Stimulated activated CD4-positive, alpha-beta T cell treated with anti-CD3 and anti-CD28 coated beads, Interleukin-2, amount 100 ng/mL, for 24 hours (primary cell): ENCODE measurements around the gene ZBTB7B.

Source experiments
- DNase-seq, 2 donors: peaks; one replicate each; pipeline ENCODE4 v3.0.0-alpha.2; 2020

Gene ZBTB7B

DNA sequence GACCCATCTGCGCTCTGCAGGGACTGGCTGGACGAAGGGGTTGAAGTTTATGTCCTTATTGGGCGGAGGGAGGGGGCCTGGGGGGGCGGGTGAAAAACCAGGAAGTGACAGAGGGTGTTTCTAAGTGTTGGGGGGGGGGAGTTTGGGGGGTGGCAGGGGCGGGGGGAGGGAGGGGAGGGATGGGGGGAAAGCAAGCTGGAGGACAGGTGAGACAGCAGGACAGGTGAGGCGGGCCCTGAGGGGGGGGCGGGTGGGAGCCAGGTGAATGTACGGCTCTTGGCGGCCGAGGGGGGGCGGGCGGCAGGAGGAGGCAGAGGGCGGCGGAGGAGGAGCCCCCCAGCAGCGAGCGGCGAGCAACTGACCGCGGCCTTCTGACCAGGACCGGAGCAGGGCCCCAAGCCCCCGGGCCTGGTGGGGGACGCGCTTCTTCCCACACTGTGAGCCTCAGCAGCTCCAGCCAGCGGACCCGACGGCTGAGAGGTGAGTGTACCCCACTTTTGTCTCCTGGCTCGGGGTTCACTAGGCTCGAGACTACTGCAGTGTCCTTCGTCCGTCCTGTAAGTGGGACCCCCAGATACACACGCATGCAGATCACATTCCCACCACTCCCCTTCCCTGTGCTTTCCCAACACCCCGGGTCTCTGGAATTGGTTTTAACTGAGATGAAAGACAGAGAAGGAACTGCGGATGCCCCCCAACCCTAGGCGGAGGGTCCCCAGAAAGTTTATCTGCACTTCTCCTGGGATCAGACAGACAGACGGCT lies at the start of gene ZBTB7B:
TSS of gene ZBTB7B (plus strand) at position 339 of the 763 bp plus-strand sequence. CDS start 11,859 bp downstream, outside the sequence.
- no peak for DNase-seq

- no peak for DNase-seq
These were observed 49.0 kb upstream of the ZBTB7B start for GRCh38 chr1:154953611-154954038.

DNA sequence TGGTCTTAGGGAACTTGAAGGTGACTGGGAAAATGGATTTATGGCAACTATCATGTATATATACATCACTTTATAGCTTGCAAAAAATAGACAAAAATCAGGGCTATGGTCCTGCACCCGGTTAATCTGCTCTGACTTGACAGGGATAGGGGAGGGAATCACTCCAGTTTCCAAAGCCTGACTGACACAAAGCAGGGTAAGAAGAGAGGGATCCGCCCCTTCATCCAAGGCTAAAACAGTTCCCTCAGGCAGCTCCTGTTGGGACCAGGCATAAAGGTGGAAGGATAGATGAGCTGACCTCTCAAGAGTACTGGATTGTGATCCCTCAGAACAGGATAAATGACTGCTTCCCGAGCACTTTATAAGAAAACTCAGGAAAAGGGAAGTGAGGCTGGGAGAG lies 48.1 kb upstream of the ZBTB7B start:
- DNase-seq, result no peak

DNA sequence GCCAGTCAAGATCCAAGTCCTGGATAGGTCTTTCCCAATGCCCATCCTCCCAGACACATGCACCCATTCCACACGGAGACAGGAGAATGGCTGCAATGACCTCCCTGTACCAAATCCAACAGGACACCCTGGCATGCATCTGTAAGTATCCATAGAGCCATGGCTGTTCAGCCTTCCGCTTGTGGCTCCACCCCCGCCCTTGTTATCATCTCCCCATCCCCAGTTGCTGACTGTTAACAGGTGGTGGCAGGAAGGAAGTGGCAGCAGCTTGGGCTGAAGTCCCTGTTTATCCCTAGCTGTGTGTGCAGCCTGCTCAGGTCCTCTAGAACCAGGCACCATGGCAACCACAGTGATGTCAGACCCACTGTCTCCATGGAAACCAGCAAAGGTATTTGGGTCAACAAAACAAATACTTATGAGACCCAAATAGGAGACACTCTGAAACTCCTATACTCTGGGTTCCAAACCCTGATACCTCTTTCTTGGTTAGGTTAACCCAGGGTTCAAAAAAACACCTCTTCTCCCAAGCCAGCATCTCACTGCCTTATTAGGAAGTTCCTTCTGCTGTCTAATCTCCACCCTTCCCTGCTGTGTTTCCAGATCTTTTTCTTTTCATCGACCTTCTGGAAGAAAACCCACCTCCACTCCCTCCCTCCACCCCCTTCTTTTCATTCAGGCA lies 47.4 kb upstream of the ZBTB7B start:
- peak; percentile 73 to 81 for DNase-seq

DNA sequence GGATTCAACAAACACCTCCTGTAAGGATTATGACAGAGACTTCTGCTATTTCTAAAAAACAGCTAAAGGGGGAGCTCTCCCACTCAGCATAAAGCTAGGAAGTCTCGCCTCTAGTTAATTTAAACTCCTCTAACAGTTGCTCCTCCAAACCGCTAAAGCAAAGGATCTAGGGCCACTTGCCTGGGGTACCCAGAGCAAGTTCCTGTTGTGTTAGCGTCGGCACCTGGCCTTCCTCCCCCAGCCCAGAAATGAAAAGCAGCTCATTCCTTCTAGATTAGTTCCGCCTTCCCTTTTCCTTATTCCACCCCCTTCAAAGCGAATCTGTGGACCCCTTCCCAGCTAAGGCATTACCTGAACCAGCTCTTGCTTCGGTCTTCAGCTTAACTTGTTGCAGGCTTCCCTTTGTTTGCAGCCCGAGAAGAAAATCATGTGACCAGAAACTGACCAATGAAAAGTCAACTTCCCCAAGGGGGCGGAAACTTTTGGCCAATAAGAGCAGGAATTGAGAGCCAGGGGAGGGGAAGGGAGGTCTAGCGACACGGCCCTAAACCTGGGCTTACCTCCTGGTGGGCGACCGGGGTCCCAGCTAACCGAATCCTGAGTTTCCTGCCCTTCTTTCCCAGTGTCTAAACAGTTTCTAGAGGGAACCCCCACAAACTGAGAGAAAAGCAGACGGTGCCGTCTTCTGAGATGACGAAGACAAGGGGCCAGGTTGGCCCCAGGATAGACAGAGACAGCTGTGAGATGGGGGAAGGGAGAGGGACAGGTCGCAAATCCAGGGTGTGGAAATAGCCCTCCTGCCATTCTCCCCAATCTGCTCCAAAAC lies 46.7 kb upstream of the ZBTB7B start, which contains the start of gene PBXIP1:
TSS of gene PBXIP1 (minus strand) at position 382 of the 826 bp plus-strand sequence. CDS start 2,378 bp downstream, outside the sequence.
- DNase-seq, result peak; percentile 72 to 82

DNA sequence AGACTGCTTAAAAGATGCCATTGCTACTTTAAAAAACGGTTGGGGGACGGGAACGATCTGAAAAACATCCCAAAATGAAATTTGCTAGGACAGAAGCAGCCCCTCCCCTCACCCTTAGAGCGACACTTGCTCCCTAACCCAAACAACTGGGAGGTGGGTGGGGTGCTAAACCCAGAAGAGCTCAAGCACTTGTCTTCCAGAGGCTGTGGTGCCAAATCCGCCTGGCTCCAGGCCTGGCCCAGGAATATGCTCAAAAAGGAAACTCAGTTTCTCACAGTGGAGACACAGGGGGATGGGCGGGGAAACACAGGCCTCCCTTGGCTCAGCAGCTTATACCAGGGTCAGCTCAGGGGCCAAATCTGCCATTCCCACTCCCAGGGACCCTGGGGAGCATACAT lies 46.1 kb upstream of the ZBTB7B start:
- DNase-seq, result no peak

DNA sequence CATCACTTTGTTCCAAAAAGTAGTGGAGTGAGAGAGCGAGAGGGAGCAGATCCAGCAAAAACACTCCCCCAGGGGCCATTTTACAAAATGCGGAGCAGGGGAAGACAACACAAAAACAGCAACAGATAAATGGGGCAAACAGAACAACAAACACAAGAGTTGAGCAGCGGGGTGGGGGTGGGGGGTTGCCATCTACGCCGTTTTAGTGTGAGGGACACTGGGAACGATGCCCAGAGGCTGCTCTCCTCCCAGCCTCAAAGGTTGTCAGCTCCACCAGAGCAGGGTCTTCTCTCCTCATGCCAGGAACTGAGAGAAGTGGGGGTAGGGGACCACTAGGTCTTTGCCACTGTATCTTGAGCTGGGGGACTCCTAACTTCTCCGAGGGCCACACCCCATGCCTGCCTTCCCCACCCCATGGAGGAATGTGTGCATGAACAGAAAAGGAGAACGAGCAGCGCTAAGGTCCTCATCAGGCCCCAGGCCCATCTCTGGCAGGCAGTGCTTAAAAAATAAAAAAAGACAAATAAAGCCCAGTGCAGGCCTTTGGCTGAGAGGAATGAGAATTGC lies 45.4 kb upstream of the ZBTB7B start:
- DNase-seq, result no peak

- no peak for DNase-seq
These were observed 44.6 kb upstream of the ZBTB7B start for GRCh38 chr1:154958036-154958435.

- DNase-seq, result no peak
These were observed 43.7 kb upstream of the ZBTB7B start for GRCh38 chr1:154958681-154959425.

- no peak for DNase-seq
These were observed 43.2 kb upstream of the ZBTB7B start for GRCh38 chr1:154959426-154959780.

GRCh38 chr1:154960446-154961136 lies 42.0 kb upstream of the ZBTB7B start:
- DNase-seq, result no peak

DNA sequence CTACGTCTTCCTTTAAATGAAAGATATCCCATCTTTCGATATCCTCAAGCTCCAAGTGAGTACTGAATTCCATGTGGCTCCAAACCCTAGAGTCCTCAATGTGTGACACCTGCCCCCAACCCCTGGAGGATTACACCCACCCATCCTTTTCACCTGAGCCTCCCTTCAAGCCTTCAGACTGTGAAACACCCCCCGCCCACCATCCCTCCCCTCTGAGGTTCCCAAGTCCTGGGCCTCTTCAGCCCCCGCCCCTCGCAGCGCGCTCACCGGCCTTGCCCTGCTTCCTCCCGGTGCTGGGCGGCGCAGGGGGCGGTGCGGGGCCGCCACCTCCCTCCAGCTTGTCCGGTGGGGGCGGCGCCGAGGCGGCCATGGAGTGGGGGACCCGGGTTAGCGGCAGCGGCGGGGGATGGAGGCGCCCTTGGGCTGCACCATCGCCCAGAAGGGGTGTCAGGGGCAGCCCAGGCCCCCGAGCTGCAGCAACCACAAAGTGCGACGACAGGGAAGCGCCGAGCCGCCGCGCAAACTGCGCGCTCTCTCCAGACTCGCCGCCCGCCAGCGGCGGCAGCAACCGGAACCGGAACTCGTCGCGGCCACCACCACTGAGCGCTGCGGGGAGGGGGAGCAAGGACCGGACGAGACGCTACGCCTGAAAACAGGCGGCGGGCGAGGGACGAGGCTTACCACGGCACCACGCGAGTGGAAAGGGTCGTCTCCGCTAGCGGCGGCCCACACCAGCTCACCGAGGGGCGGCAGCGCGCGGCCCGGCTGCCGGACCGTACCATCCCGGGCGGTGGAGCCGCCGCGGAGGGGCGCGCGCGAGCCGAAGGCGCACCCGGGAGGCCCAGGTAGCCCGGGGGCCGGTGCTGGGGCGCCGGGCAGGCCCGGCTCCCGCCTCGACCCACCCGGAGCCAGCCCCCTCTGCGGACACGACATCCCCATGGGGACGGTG lies 41.1 kb upstream of the ZBTB7B start, which contains the start of gene PYGO2:
TSS of gene PYGO2 (minus strand) at position 576 of the 949 bp plus-strand sequence. CDS start at position 370, 206 bp downstream.
- peak; percentile 84 to 89 for DNase-seq

DNA sequence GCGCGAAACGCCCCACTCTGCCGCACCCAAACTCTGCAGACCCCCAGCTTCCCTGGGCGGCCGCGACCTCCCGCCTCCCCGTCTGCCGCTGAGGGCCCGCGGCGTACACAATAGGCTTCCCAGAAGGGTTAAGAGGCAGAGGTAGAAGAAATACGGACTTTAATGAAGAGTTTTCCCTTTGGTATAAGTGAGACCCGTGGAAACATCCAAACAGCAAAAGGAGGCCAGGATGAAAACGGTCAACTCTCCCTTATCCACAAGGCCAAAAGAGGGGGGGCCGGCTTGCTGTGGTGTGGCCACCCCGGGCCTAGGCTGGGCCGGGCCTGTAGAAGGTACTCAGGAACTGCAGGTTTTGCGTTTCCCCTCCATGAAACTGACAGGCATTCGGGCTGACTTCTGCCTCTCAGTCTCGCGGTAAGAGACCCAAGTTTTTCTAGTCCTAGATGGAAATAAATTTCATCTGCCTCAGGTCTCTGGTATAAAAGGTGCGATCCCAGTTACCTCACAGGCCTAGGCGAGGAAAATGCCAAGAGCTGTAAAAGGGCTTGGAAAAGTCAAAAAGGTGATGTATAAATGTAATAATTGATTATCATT lies 40.3 kb upstream of the ZBTB7B start:
- no peak for DNase-seq

GRCh38 chr1:154962795-154963330 lies 39.7 kb upstream of the ZBTB7B start:
- DNase-seq, result no peak

GRCh38 chr1:154963643-154964042 lies 39.0 kb upstream of the ZBTB7B start:
- DNase-seq, result no peak

DNA sequence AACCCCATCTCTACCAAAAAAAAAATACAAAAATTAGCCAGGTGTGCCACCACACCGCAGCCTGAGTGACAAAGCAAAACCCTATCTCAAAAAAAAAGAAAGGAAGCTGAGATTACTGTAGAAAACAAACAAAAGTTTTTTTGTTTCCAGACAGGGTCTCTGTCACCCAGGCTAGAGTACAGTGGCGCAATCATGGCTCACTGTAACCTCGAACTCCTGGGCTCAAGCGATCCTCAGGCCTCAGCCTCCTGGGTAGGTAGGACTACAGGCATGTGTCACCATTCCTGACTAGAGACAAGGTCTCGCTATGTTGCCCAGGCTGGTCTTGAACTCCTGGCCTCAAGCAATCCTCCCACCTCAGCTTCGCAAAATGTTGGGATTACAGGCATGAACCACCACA lies 38.2 kb upstream of the ZBTB7B start:
- DNase-seq, result no peak

DNA sequence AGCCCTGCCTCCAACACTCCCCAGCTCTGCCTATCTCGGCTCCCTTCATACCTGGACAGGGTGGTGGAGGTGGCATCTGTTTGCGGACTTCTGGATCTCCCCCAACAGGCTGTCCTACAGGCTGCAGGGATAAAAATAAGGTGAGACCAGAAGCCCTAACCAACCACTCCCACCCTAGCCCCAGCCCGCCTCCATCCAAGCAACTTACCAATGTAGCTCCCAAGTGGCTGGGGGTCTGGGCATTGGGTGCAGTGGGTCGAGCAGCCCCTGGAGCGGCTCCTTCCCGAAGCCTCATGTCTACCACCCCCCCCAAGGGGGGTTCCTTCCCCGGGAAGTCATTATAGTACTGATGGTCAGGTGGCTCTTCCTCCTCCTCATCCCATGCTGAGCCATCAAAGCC lies 36.5 kb upstream of the ZBTB7B start:
- no peak for DNase-seq

DNA sequence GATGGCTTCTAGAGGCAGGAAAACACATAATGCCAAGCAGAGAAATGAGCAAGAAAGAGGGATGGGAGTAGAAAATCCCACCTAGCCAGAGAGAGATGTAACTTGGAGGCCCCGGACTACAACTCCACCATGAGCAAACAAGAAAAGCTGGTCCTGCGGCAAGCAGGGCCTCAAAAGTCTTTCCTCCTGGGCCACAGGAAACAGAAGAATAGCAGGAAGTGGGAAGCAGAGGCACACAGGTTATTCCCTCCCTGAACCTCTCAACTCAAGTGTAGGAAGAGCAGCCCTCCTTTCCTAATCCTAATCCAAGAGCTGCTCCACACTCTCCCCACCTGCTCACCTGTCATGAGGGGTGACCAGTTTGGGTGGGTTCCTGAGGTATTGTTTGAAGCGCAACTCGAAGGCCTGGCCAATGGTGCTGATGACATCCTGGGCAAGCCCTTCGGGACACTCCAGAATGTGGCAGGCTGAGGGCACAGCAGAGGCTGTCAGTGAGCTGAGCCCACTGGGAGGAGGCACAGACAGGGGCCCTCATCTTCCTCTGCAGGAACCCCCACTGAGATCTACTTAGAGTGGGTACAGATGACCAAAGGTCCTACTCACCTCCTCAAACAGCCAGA lies 35.2 kb upstream of the ZBTB7B start:
- DNase-seq, result no peak

DNA sequence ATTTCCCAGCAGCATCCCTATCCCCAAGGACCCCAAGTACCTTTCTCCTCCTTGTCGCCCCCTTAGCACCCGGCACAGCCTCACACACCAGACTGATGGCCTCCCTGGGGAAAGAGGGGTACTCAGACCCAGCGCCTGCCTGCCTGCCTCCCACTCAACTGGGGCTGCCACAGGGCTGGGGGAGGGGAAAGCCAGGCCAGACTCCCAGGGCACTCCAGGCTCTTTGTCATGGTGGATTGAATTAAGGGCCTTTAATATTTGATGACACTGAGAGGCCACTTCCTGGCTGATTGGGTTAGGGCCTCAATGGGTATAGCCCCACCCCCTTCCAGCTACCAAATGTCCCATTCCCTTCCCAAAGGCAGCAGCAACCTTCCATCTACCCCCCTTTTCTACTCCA lies 33.9 kb upstream of the ZBTB7B start:
- no peak for DNase-seq
